ENCODE measurements around the gene SPECC1L. TPM values are rescaled to one million over a fixed set of nuclear protein-coding genes. Genes with fewer than 3 reads are reported as not detected.
"Not testable (repeated sequence)": the region's sequence is repeated elsewhere in the genome, so short reads cannot be mapped to it uniquely, and the experiment has no call there.

SPECC1L gene
- total RNA-seq: 37.2 and 41.9 TPM in 2 replicates

GRCh38 chr22:24270556-24271385 lies at the start of gene SPECC1L:
SPECC1L (plus strand) TSS chr22:24270831; CDS start chr22:24302232, 31,401 bp downstream.
- peak within 1 kb of the TSS; percentile 89 for H3K27ac Mint-ChIP-seq
- peak within 1 kb of the TSS; percentile 90 for H3K4me3 Mint-ChIP-seq
- DNase-seq: peak; percentile 98
- intact Hi-C loops (cut with micrococcal nuclease): loop anchor here (5.0 kb wide), 1 partner anchor 157 kb away; the partner anchor contains the start of gene ADORA2A
- H3K9me3 Mint-ChIP-seq: no peaks in the 10 kb centered on the region
- H3K36me3 Mint-ChIP-seq (ENCODE audit: low read depth): peaks cover 4% of the 10 kb centered on the region
- H3K27me3 Mint-ChIP-seq: no peaks in the 10 kb centered on the region
- H3K4me1 Mint-ChIP-seq: peaks cover 23% of the 10 kb centered on the region

GRCh38 chr22:24224468-24224867 lies 46.2 kb upstream of the SPECC1L start:
- no peak overlapping the region for H3K4me3 Mint-ChIP-seq
- H3K4me1 Mint-ChIP-seq: peaks cover 1% of the 10 kb centered on the region
- intact Hi-C loops (cut with micrococcal nuclease): no loop called here
- no peaks in the 10 kb centered on the region for H3K27me3 Mint-ChIP-seq
- DNase-seq: no peak
- H3K36me3 Mint-ChIP-seq (ENCODE audit: low read depth): no peaks in the 10 kb centered on the region
- peaks cover 3% of the 10 kb centered on the region for H3K9me3 Mint-ChIP-seq
- H3K27ac Mint-ChIP-seq: no peak overlapping the region

- intact Hi-C loops (cut with micrococcal nuclease): no loop called here
- no peak for DNase-seq
- Mint-ChIP-seq H3K4me3 (no peak overlapping the region), H3K36me3 (ENCODE audit: low read depth) (no peaks in the 10 kb centered on the region), H3K27me3 (no peaks in the 10 kb centered on the region), H3K4me1 (no peaks in the 10 kb centered on the region), H3K27ac (no peak overlapping the region), H3K9me3 (peaks cover 3% of the 10 kb centered on the region)
Measured at GRCh38 chr22:24225044-24225601, 45.5 kb upstream of the SPECC1L start.

GRCh38 chr22:24225951-24226350 lies 44.7 kb upstream of the SPECC1L start:
- Mint-ChIP-seq H3K9me3 (peaks cover 3% of the 10 kb centered on the region), H3K27ac (no peak overlapping the region), H3K4me3 (no peak overlapping the region), H3K36me3 (ENCODE audit: low read depth) (no peaks in the 10 kb centered on the region), H3K4me1 (no peaks in the 10 kb centered on the region), H3K27me3 (no peaks in the 10 kb centered on the region)
- intact Hi-C loops (cut with micrococcal nuclease): no loop called here
- DNase-seq: no peak

GRCh38 chr22:24230911-24231656 lies 39.5 kb upstream of the SPECC1L start:
- H3K36me3 Mint-ChIP-seq (ENCODE audit: low read depth): no peaks in the 10 kb centered on the region
- intact Hi-C loops (cut with micrococcal nuclease): no loop called here
- H3K9me3 Mint-ChIP-seq: peaks cover 3% of the 10 kb centered on the region
- H3K4me3 Mint-ChIP-seq: no peak overlapping the region
- no peaks in the 10 kb centered on the region for H3K27me3 Mint-ChIP-seq
- peaks cover 6% of the 10 kb centered on the region for H3K4me1 Mint-ChIP-seq
- DNase-seq: peak; percentile 90
- H3K27ac Mint-ChIP-seq: no peak overlapping the region

GRCh38 chr22:24231706-24232105 lies 38.9 kb upstream of the SPECC1L start:
- Mint-ChIP-seq H3K9me3 (no peaks in the 10 kb centered on the region), H3K36me3 (ENCODE audit: low read depth) (no peaks in the 10 kb centered on the region), H3K4me1 (peaks cover 6% of the 10 kb centered on the region), H3K27ac (no peak overlapping the region), H3K4me3 (no peak overlapping the region), H3K27me3 (no peaks in the 10 kb centered on the region)
- intact Hi-C loops (cut with micrococcal nuclease): no loop called here
- no peak for DNase-seq

GRCh38 chr22:24232124-24232523 lies 38.5 kb upstream of the SPECC1L start:
- no peak for DNase-seq
- H3K9me3 Mint-ChIP-seq: no peaks in the 10 kb centered on the region
- no peak overlapping the region for H3K27ac Mint-ChIP-seq
- no peak overlapping the region for H3K4me3 Mint-ChIP-seq
- H3K4me1 Mint-ChIP-seq: peaks cover 6% of the 10 kb centered on the region
- intact Hi-C loops (cut with micrococcal nuclease): no loop called here
- no peaks in the 10 kb centered on the region for H3K27me3 Mint-ChIP-seq
- no peaks in the 10 kb centered on the region for H3K36me3 Mint-ChIP-seq (ENCODE audit: low read depth)

GRCh38 chr22:24232725-24233124 lies 37.9 kb upstream of the SPECC1L start:
- Mint-ChIP-seq H3K9me3 (no peaks in the 10 kb centered on the region), H3K4me1 (peaks cover 6% of the 10 kb centered on the region), H3K27me3 (no peaks in the 10 kb centered on the region), H3K27ac (no peak overlapping the region), H3K4me3 (no peak overlapping the region), H3K36me3 (ENCODE audit: low read depth) (no peaks in the 10 kb centered on the region)
- no peak for DNase-seq
- intact Hi-C loops (cut with micrococcal nuclease): no loop called here

GRCh38 chr22:24233235-24233634 lies 37.4 kb upstream of the SPECC1L start:
- H3K27me3 Mint-ChIP-seq: no peaks in the 10 kb centered on the region
- H3K27ac Mint-ChIP-seq: no peak overlapping the region
- intact Hi-C loops (cut with micrococcal nuclease): no loop called here
- peaks cover 6% of the 10 kb centered on the region for H3K4me1 Mint-ChIP-seq
- DNase-seq: no peak
- H3K36me3 Mint-ChIP-seq (ENCODE audit: low read depth): no peaks in the 10 kb centered on the region
- no peak overlapping the region for H3K4me3 Mint-ChIP-seq
- H3K9me3 Mint-ChIP-seq: no peaks in the 10 kb centered on the region

GRCh38 chr22:24233816-24234215 lies 36.8 kb upstream of the SPECC1L start:
- no peak overlapping the region for H3K27ac Mint-ChIP-seq
- no peak overlapping the region for H3K4me3 Mint-ChIP-seq
- intact Hi-C loops (cut with micrococcal nuclease): no loop called here

GRCh38 chr22:24235315-24235714 lies 35.3 kb upstream of the SPECC1L start:
- no peaks in the 10 kb centered on the region for H3K36me3 Mint-ChIP-seq (ENCODE audit: low read depth)
- H3K4me1 Mint-ChIP-seq: peaks cover 8% of the 10 kb centered on the region
- no peak overlapping the region for H3K27ac Mint-ChIP-seq
- no peak for DNase-seq
- no peaks in the 10 kb centered on the region for H3K27me3 Mint-ChIP-seq
- no peak overlapping the region for H3K4me3 Mint-ChIP-seq
- intact Hi-C loops (cut with micrococcal nuclease): no loop called here
- no peaks in the 10 kb centered on the region for H3K9me3 Mint-ChIP-seq

More at GRCh38 chr22:24233816-24234215, 36.8 kb upstream of the SPECC1L start:
- DNase-seq: no peak
- Mint-ChIP-seq H3K27me3 (no peaks in the 10 kb centered on the region), H3K36me3 (ENCODE audit: low read depth) (no peaks in the 10 kb centered on the region), H3K9me3 (no peaks in the 10 kb centered on the region), H3K4me1 (peaks cover 6% of the 10 kb centered on the region)

- H3K4me3 Mint-ChIP-seq: no peak overlapping the region
- H3K27me3 Mint-ChIP-seq: no peaks in the 10 kb centered on the region
- intact Hi-C loops (cut with micrococcal nuclease): no loop called here
- H3K36me3 Mint-ChIP-seq (ENCODE audit: low read depth): no peaks in the 10 kb centered on the region
- H3K27ac Mint-ChIP-seq: no peak overlapping the region
- DNase-seq: no peak
- no peaks in the 10 kb centered on the region for H3K9me3 Mint-ChIP-seq
- peaks cover 16% of the 10 kb centered on the region for H3K4me1 Mint-ChIP-seq
Measured at GRCh38 chr22:24236656-24237055, 34.0 kb upstream of the SPECC1L start.

GRCh38 chr22:24238101-24238694 lies 32.4 kb upstream of the SPECC1L start:
- H3K27ac Mint-ChIP-seq; H3K4me3 Mint-ChIP-seq; DNase-seq; intact Hi-C loops (cut with micrococcal nuclease); H3K27me3 Mint-ChIP-seq; H3K9me3 Mint-ChIP-seq; H3K36me3 Mint-ChIP-seq (ENCODE audit: low read depth): not testable (repeated sequence)
- H3K4me1 Mint-ChIP-seq: peaks cover 28% of the 10 kb centered on the region

Data from activated CD4-positive, alpha-beta T cell treated with anti-CD3 and anti-CD28 coated beads, Interleukin-2, amount 10 ng/mL, durations not matched to agents 24 days and 14 days (primary cell).